Activated CD4-positive, CD25-positive, alpha-beta regulatory T cell (primary cell): Measurements from ENCODE around the gene GUSB.

ENCODE experiments used
- DNase-seq, 4 experiments: peaks; one replicate each; lab custom pipeline; 2025; lab: John Stamatoyannopoulos, UW

Gene GUSB

DNA sequence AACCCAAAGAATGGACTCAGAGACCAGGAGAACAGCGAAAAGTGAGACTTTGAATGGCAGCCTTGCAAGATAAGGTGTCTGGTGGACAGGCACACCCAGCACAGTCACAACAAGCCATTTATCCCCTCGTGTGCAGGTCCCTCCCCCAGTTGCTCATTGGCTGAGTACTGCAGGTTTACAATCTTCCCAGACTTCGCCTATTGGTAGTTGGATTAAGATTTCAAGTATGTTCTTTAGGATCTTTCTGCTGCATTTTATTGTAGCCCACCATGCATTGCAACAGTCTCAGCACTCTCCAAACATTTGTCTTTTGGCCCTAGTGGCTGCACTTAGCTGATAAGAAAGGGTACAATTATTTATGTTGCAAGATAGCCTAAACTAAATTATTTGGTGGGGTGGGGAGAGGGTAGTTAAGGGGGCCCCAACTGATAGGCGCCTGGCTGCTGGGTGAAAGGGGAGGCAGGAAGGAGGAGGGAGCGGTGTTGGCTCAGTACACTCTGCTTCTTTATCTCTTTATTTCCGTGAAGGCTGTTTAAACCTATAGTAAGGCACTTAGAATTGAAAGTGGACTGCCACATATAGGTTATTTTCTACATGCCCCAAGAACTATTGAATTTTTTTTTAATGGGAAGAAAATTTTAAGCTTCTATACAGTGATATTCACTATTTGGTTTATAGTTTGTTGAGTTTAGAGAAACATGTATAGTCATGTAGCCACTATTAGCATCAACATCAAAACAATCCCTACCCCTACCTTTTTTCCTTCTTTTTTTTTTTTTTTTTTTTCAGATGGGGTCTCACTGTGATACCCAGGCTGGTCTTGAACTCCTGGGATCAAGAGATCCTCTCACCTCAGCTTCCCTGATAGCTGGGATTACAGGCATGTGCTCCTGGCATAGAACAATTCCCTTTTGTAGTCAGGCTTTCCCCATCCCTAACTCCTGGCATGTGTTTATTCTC, 54.2 kb downstream of the GUSB start:
- DNase-seq, result no peak

DNA sequence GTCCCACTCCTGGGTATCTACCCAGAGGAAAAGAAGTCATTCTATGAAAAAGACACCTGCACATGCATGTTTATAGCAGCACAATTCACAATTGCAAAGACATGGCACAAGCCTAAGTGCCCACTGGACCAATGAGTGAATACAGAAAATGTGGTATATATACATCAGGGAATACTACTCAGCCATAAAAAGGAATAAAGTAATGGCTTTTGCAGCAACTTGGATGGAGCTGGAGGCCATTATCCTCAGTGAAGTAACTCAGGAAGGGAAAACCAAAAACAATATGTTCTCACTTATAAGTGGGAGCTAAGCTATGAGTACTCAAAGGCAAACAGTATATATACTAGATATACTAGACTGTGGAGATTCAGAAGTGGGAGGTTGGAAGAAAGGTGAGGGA, 55.4 kb downstream of the GUSB start:
- DNase-seq, result no peak

DNA sequence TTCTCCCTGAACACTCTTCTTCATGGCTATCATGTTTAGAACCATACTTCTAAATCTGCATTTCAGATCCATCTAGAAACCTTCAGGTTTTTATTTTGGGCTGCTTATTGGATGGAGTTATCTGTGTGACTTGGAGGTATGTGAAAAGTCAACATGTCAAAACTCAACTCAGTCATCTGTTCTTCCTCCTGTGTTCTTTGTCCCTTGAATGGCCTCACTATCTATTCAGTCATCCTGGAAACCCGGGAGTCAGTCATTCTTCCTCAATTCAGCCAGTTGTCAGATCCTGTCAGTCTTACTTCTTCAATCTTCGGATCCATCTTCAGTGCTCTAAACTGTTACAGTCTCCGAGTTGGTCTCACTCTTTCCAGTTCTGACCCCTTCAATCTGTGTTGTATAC, 57.0 kb downstream of the GUSB start:
- no peak for DNase-seq

- no peak for DNase-seq
Measured at GRCh38 chr7:65924193-65924592, 57.8 kb downstream of the GUSB start.

DNA sequence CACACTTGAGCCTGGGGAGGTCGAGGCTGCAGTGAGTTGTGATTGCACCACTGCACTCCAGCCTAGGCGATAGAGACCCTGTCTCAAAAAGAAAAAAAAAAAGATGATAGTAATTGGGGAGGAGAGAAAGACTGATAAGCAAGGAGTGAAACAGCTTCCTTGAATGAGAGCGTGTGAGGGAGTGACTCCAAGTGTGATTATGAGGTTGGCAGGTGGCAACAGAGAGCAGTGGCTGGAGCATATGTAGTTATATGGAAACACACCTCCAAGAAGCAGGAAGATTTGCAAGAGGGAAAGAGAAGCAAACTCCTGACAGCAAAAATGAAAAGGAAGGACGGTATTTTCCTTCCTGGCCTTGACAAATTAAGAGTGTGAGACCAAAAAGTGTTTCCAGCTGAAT, 58.7 kb downstream of the GUSB start:
- DNase-seq, result no peak

DNA sequence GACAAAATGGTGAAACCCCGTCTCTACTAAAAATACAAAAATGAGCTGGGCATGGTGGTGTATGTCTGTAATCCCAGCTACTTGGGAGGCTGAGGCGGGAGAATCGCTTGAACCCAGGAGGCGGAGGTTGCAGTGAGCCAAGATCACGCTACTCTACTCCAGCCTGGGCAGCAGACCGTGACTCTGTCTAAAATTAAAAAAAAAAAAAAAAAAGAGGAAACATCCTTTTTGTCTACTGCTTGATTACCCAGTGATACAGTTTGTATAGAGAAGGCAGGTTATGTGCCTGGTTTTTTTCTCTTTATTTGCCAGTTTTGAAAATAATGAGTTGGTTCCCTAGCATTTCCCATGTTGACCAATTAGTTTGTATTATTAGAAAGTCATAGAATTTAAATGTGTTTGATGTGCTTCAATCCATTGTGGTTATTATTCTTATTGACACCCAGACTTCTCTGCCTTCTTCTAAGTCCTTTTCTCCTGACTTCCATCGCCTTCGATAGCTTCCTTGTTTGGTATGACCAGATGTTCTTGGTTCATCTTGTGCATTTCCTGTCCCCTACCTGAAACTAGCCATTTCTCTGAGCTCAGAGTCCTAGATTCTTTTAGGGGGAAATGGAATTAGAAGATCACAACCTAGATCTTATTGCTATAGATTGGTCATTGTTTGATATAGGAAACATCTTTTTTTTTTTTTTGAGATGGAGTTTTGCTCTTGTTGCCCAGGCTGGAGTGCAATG, 65.9 kb downstream of the GUSB start:
- DNase-seq, result no peak

GRCh38 chr7:65912237-65912636, 69.8 kb downstream of the GUSB start:
- no peak for DNase-seq
